ENCODE results near the gene ARHGAP26.

The ARHGAP26 gene

DNA sequence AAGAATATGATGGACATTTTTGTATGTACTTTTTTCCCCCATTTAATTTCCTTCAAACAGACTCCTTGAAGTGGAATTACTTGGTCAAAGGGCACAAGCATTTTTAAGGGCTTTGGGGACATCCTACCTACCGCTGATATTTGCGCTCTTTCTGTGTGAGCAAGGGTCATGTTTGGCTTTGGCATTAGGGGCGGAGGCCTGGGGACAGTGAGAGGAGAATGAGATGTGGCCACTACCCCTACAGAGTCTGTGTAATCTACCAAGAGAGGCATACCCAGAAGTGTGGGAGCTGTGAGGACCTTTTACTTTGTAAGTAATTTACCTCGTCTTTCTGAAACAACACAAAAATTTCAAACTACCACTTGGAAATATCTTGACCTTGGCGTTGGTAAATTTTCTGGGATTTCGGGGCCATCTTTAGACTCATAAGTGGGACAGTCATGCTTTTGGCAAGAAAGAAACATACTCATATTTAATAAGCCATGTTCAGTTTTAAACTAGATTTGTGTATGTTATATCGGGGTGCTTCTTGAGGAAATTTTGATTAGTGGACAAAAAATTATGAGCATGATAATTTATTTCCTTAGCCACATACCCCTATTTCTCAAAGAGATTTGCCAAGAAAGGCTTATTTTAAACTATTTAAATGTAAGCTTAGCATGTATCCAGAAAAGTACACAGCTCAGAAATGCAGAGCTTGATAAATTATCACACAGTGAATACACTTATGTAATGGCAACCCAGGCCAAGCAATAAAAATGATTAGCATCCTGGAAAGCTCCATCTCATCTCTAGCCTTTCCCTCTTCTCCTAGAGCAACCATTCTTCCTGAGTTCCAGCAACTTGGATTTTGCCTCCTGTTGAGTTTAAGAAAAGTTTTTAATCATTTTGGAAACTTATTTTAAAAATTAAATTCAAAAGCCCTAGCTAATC lies 63.6 kb downstream of the ARHGAP26 start:
- Histone ChIP-seq H3K36me3 (ENCODE audit: insufficient read depth, insufficient read length, low read length) (no peaks in the 10 kb centered on the region), H3K9me3 (ENCODE audit: insufficient read depth, low read length) (no peaks in the 10 kb centered on the region), H3K4me3 (ENCODE audit: insufficient read length, low read depth) (no peak overlapping the region), H3K9ac (ENCODE audit: insufficient read length, low read depth) (no peak overlapping the region), H3K4me1 (ENCODE audit: insufficient read depth, insufficient read length) (peaks cover under 1% of the 10 kb centered on the region), H3K27me3 (ENCODE audit: insufficient read depth, insufficient read length) (no peaks in the 10 kb centered on the region)
- DNase-seq (ENCODE audit: low read depth, low spot score): no peak
- TF ChIP-seq SUZ12 (IDR thresholded peaks at IDR 0.05; ENCODE audit: extremely low read depth, insufficient read depth, insufficient read length) (no peak), ZNF274 (IDR thresholded peaks at IDR 0.05; ENCODE audit: low read depth, low read length) (no peak), YY1 (IDR thresholded peaks at IDR 0.05; ENCODE audit: insufficient read depth, insufficient read length) (no peak)

DNA sequence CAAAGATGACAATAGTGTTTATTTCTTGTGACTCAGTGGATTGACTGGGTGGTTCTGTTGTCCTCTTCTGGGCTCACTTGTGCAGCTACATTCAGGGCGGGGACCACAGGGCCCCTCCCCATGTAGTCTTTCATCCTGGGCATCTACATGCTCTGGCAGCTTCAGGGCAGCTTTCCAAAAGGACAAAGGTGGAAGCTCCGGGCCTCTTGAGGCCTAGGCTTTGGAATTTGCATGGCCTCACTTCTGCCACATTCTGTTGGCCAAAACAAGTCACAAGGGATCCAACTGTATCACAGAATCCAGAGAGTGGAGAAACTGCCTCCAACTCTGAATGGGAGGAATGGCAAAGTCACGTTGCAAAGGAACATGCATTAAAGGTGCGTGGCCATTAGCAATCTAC lies 64.3 kb downstream of the ARHGAP26 start:
- Histone ChIP-seq H3K9me3 (ENCODE audit: insufficient read depth, low read length) (no peaks in the 10 kb centered on the region), H3K4me1 (ENCODE audit: insufficient read depth, insufficient read length) (no peaks in the 10 kb centered on the region), H3K27me3 (ENCODE audit: insufficient read depth, insufficient read length) (no peaks in the 10 kb centered on the region), H3K9ac (ENCODE audit: insufficient read length, low read depth) (no peak overlapping the region), H3K36me3 (ENCODE audit: insufficient read depth, insufficient read length, low read length) (no peaks in the 10 kb centered on the region), H3K4me3 (ENCODE audit: insufficient read length, low read depth) (no peak overlapping the region)
- DNase-seq (ENCODE audit: low read depth, low spot score): no peak
- TF ChIP-seq SUZ12 (IDR thresholded peaks at IDR 0.05; ENCODE audit: extremely low read depth, insufficient read depth, insufficient read length) (no peak), ZNF274 (IDR thresholded peaks at IDR 0.05; ENCODE audit: low read depth, low read length) (no peak), YY1 (IDR thresholded peaks at IDR 0.05; ENCODE audit: insufficient read depth, insufficient read length) (no peak)

DNA sequence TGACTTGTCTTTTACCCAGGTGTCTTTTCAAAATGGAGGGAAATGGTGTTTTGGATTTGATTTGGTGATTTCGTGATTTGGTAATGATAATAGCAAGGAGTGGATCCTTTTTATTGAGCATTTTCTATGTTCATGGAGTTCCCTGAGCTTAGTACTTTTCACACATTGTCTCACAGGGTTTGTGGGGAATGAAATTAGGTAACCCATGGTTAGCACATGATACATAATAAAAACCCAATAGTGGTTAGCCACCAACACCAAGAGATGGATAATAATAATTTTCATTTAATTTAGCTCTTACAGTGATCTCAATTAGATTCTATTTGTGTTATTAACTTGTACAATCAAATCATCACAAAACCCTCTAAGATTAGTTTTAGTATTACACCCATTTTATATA lies 65.4 kb downstream of the ARHGAP26 start:
- Histone ChIP-seq H3K27me3 (ENCODE audit: insufficient read depth, insufficient read length) (no peaks in the 10 kb centered on the region), H3K4me1 (ENCODE audit: insufficient read depth, insufficient read length) (no peaks in the 10 kb centered on the region), H3K9ac (ENCODE audit: insufficient read length, low read depth) (no peak overlapping the region), H3K9me3 (ENCODE audit: insufficient read depth, low read length) (no peaks in the 10 kb centered on the region), H3K36me3 (ENCODE audit: insufficient read depth, insufficient read length, low read length) (no peaks in the 10 kb centered on the region), H3K4me3 (ENCODE audit: insufficient read length, low read depth) (no peak overlapping the region)
- TF ChIP-seq SUZ12 (IDR thresholded peaks at IDR 0.05; ENCODE audit: extremely low read depth, insufficient read depth, insufficient read length) (no peak), YY1 (IDR thresholded peaks at IDR 0.05; ENCODE audit: insufficient read depth, insufficient read length) (no peak), ZNF274 (IDR thresholded peaks at IDR 0.05; ENCODE audit: low read depth, low read length) (no peak)
- no peak for DNase-seq (ENCODE audit: low read depth, low spot score)

DNA sequence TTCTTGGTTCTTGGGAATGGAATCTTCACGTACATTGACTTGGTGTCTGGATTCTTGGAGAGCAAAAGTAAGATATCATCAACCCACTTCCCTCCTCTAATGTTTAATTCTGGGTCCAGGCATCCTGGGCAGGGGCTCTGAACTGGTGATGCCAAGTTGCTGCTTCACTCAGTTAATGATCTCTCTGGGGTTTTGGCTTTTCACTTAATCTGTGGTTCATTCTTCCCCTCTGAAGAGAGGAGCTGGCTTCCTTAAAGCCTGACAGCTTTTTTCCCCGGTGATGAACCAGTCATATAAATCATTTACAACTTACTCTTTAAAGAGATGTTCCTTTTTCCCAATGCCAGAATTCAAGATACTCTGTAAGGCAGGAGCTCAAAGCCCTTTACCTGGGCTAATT lies 65.9 kb downstream of the ARHGAP26 start:
- Histone ChIP-seq H3K4me3 (ENCODE audit: insufficient read length, low read depth) (no peak overlapping the region), H3K9ac (ENCODE audit: insufficient read length, low read depth) (no peak overlapping the region), H3K27me3 (ENCODE audit: insufficient read depth, insufficient read length) (no peaks in the 10 kb centered on the region), H3K9me3 (ENCODE audit: insufficient read depth, low read length) (no peaks in the 10 kb centered on the region), H3K4me1 (ENCODE audit: insufficient read depth, insufficient read length) (no peaks in the 10 kb centered on the region), H3K36me3 (ENCODE audit: insufficient read depth, insufficient read length, low read length) (no peaks in the 10 kb centered on the region)
- no peak for DNase-seq (ENCODE audit: low read depth, low spot score)
- no peak for TF ChIP-seq YY1 (IDR thresholded peaks at IDR 0.05; ENCODE audit: insufficient read depth, insufficient read length)
- no peak for TF ChIP-seq ZNF274 (IDR thresholded peaks at IDR 0.05; ENCODE audit: low read depth, low read length)
- TF ChIP-seq SUZ12 (IDR thresholded peaks at IDR 0.05; ENCODE audit: extremely low read depth, insufficient read depth, insufficient read length): no peak

- no peaks in the 10 kb centered on the region for H3K36me3 ChIP-seq (ENCODE audit: insufficient read depth, insufficient read length, low read length)
- DNase-seq (ENCODE audit: low read depth, low spot score): no peak
- H3K4me3 ChIP-seq (ENCODE audit: insufficient read length, low read depth): no peak overlapping the region
- TF ChIP-seq ZNF274 (IDR thresholded peaks at IDR 0.05; ENCODE audit: low read depth, low read length): no peak
- TF ChIP-seq SUZ12 (IDR thresholded peaks at IDR 0.05; ENCODE audit: extremely low read depth, insufficient read depth, insufficient read length): no peak
- no peak for TF ChIP-seq YY1 (IDR thresholded peaks at IDR 0.05; ENCODE audit: insufficient read depth, insufficient read length)
- no peak overlapping the region for H3K9ac ChIP-seq (ENCODE audit: insufficient read length, low read depth)
- no peaks in the 10 kb centered on the region for H3K9me3 ChIP-seq (ENCODE audit: insufficient read depth, low read length)
- no peaks in the 10 kb centered on the region for H3K4me1 ChIP-seq (ENCODE audit: insufficient read depth, insufficient read length)
- H3K27me3 ChIP-seq (ENCODE audit: insufficient read depth, insufficient read length): no peaks in the 10 kb centered on the region
Observed at GRCh38 chr5:142837081-142837725, 67.0 kb downstream of the ARHGAP26 start.

GRCh38 chr5:142838845-142839244 lies 68.7 kb downstream of the ARHGAP26 start:
- no peak overlapping the region for H3K9ac ChIP-seq (ENCODE audit: insufficient read length, low read depth)
- DNase-seq (ENCODE audit: low read depth, low spot score): no peak
- no peak overlapping the region for H3K4me3 ChIP-seq (ENCODE audit: insufficient read length, low read depth)
- H3K9me3 ChIP-seq (ENCODE audit: insufficient read depth, low read length): no peaks in the 10 kb centered on the region
- no peaks in the 10 kb centered on the region for H3K4me1 ChIP-seq (ENCODE audit: insufficient read depth, insufficient read length)
- no peaks in the 10 kb centered on the region for H3K27me3 ChIP-seq (ENCODE audit: insufficient read depth, insufficient read length)
- H3K36me3 ChIP-seq (ENCODE audit: insufficient read depth, insufficient read length, low read length): no peaks in the 10 kb centered on the region
- TF ChIP-seq SUZ12 (IDR thresholded peaks at IDR 0.05; ENCODE audit: extremely low read depth, insufficient read depth, insufficient read length) (no peak), ZNF274 (IDR thresholded peaks at IDR 0.05; ENCODE audit: low read depth, low read length) (no peak), YY1 (IDR thresholded peaks at IDR 0.05; ENCODE audit: insufficient read depth, insufficient read length) (no peak)

- TF ChIP-seq SUZ12 (IDR thresholded peaks at IDR 0.05; ENCODE audit: extremely low read depth, insufficient read depth, insufficient read length) (no peak), YY1 (IDR thresholded peaks at IDR 0.05; ENCODE audit: insufficient read depth, insufficient read length) (no peak), ZNF274 (IDR thresholded peaks at IDR 0.05; ENCODE audit: low read depth, low read length) (no peak)
- Histone ChIP-seq H3K4me1 (ENCODE audit: insufficient read depth, insufficient read length) (no peaks in the 10 kb centered on the region), H3K4me3 (ENCODE audit: insufficient read length, low read depth) (no peak overlapping the region)
Observed at GRCh38 chr5:142839711-142840346, 69.7 kb downstream of the ARHGAP26 start.

More at GRCh38 chr5:142839711-142840346, 69.7 kb downstream of the ARHGAP26 start:
- no peak overlapping the region for H3K9ac ChIP-seq (ENCODE audit: insufficient read length, low read depth)
- no peak for DNase-seq (ENCODE audit: low read depth, low spot score)
- no peaks in the 10 kb centered on the region for H3K27me3 ChIP-seq (ENCODE audit: insufficient read depth, insufficient read length)
- H3K36me3 ChIP-seq (ENCODE audit: insufficient read depth, insufficient read length, low read length): no peaks in the 10 kb centered on the region
- H3K9me3 ChIP-seq (ENCODE audit: insufficient read depth, low read length): no peaks in the 10 kb centered on the region

Measured in NT2/D1 (cell line).